Ramos (cell line): ENCODE data around the gene STMND1.

ENCODE experiments used
- in situ Hi-C: fragments of 300-500 bp; cut with MboI; formaldehyde crosslinking; loops from one replicate; pipeline ENCODE4 v1.14.3; 2022; ENCODE audit warnings: low sequenced_read_pairs; ENCODE audit not compliant: unreplicated experiment

STMND1 gene

GRCh38 chr6:17156112-17156921 lies 54.5 kb downstream of the STMND1 start:
- in situ Hi-C loops: loop anchor here (10.0 to 25.0 kb wide), 2 partner anchors 431 to 648 kb away; no protein-coding TSS in a partner anchor

GRCh38 chr6:17156966-17157365 lies 55.1 kb downstream of the STMND1 start:
- in situ Hi-C loops: loop anchor here (10.0 to 25.0 kb wide), 2 partner anchors 430 to 648 kb away; no protein-coding TSS in a partner anchor

- in situ Hi-C loops: loop anchor here (10.0 to 25.0 kb wide), 2 partner anchors 430 to 647 kb away; no protein-coding TSS in a partner anchor
Measured at GRCh38 chr6:17157617-17158016, 55.8 kb downstream of the STMND1 start.

- in situ Hi-C loops: loop anchor here (10.0 to 25.0 kb wide), 2 partner anchors 428 to 646 kb away; no protein-coding TSS in a partner anchor
Measured at GRCh38 chr6:17159240-17159639, 57.4 kb downstream of the STMND1 start.

- in situ Hi-C loops: loop anchor here (25.0 kb wide), 1 partner anchor 426 kb away; no protein-coding TSS in a partner anchor
Measured at GRCh38 chr6:17161076-17161475, 59.2 kb downstream of the STMND1 start.

- in situ Hi-C loops: loop anchor here (25.0 kb wide), 1 partner anchor 422 kb away; no protein-coding TSS in a partner anchor
Measured at GRCh38 chr6:17165383-17165782, 63.5 kb downstream of the STMND1 start.

GRCh38 chr6:17167327-17167979 lies 65.6 kb downstream of the STMND1 start:
- in situ Hi-C loops: loop anchor here (25.0 kb wide), 1 partner anchor 420 kb away; no protein-coding TSS in a partner anchor

GRCh38 chr6:17169291-17169690 lies 67.4 kb downstream of the STMND1 start:
- in situ Hi-C loops: loop anchor here (25.0 kb wide), 1 partner anchor 418 kb away; no protein-coding TSS in a partner anchor

GRCh38 chr6:17169711-17170110 lies 67.9 kb downstream of the STMND1 start:
- in situ Hi-C loops: loop anchor here (25.0 kb wide), 1 partner anchor 418 kb away; no protein-coding TSS in a partner anchor

- in situ Hi-C loops: loop anchor here (25.0 kb wide), 1 partner anchor 414 kb away; no protein-coding TSS in a partner anchor
Measured at GRCh38 chr6:17172836-17173470, 71.1 kb downstream of the STMND1 start.

GRCh38 chr6:17178326-17178725 lies 76.5 kb downstream of the STMND1 start:
- in situ Hi-C loops: no loop called here

GRCh38 chr6:17178754-17179529 lies 77.1 kb downstream of the STMND1 start:
- in situ Hi-C loops: no loop called here

GRCh38 chr6:17179530-17180073 lies 77.8 kb downstream of the STMND1 start:
- in situ Hi-C loops: no loop called here
